CD4-positive, alpha-beta T cell (primary cell): Measurements from ENCODE around the gene KRT2. TPM values are rescaled to one million over a fixed set of nuclear protein-coding genes. Genes with fewer than 3 reads are reported as not detected.
A peak's percentile ranks its signal among the peaks of the same experiment; 100 is the strongest.

ENCODE experiments used
- ATAC-seq: fragments of 200-7000 bp; cut with Tn5 transposase; one replicate; pipeline ENCODE4 v1.10.0; 2022; ENCODE audit warnings: mild to moderate bottlenecking; ENCODE audit not compliant: poor library complexity
- CTCF ChIA-PET: fragments of 350-600 bp; sonication (Branson Sonifier 250); formaldehyde crosslinking; loops from one replicate; lab custom pipeline; 2021; ENCODE audit warnings: antibody characterized with exemption, inconsistent platforms; lab: Charles Lee
- POLR2A ChIA-PET: fragments of 350-600 bp; sonication (Branson Sonifier 250); formaldehyde crosslinking; loops from one replicate; lab custom pipeline; 2021; ENCODE audit warnings: antibody characterized with exemption, inconsistent platforms; lab: Charles Lee
- DNase-seq, 14 experiments: peaks; one replicate each; pipeline ENCODE4 v3.0.0-alpha.2; 2013 to 2020; ENCODE audit warnings: mixed read lengths in 2 of 14
- H3K27ac ChIP-seq, 2 donors: one replicate each; pipeline versions ENCODE4 v1.5.1 to v1.7.0; 2013; ENCODE audit warnings: low read length in 2 of 2, low read depth in 1 of 2, mild to moderate bottlenecking in 1 of 2
- H3K27me3 ChIP-seq, 2 experiments: 1 replicate in 1 of 2; 2 replicates in 1 of 2; pipeline versions ENCODE4 v1.6.1 to v1.7.0; 2013; ENCODE audit warnings: low read length in 2 of 2, control low read depth in 1 of 2, mild to moderate bottlenecking in 1 of 2, moderate library complexity in 1 of 2; ENCODE audit not compliant: insufficient read depth in 2 of 2, control insufficient read depth in 1 of 2
- H3K36me3 ChIP-seq: one replicate; pipeline ENCODE4 v1.6.1; 2013; ENCODE audit warnings: low read length, control low read depth; ENCODE audit not compliant: insufficient read depth
- H3K4me1 ChIP-seq: one replicate; pipeline ENCODE4 v1.6.1; 2013; ENCODE audit warnings: low read length, control low read depth; ENCODE audit not compliant: insufficient read depth
- H3K4me3 ChIP-seq: one replicate; pipeline ENCODE4 v1.5.1; 2013; ENCODE audit warnings: mild to moderate bottlenecking, low read length, moderate library complexity
- H3K9me3 ChIP-seq, 2 experiments: 1 replicate in 1 of 2; 2 replicates in 1 of 2; pipeline versions ENCODE4 v1.6.1 to v1.7.0; 2013; ENCODE audit warnings: low read length in 2 of 2, mild to moderate bottlenecking in 2 of 2, control low read depth in 1 of 2, moderate library complexity in 1 of 2; ENCODE audit not compliant: control insufficient read depth in 1 of 2, insufficient read depth in 1 of 2
- H3K27ac Mint-ChIP-seq: one replicate; pipeline ENCODE4 v1.8.0; 2020; ENCODE audit warnings: mixed read lengths
- H3K27me3 Mint-ChIP-seq: one replicate; pipeline ENCODE4 v1.8.0; 2021; ENCODE audit warnings: mixed read lengths
- H3K36me3 Mint-ChIP-seq: one replicate; pipeline ENCODE4 v1.8.0; 2021; ENCODE audit warnings: low read depth, mixed read lengths
- H3K4me1 Mint-ChIP-seq: one replicate; pipeline ENCODE4 v1.8.0; 2021; ENCODE audit warnings: low read depth, mixed read lengths
- H3K4me3 Mint-ChIP-seq: one replicate; pipeline ENCODE4 v1.8.0; 2020; ENCODE audit warnings: mild to moderate bottlenecking, mixed read lengths
- H3K9me3 Mint-ChIP-seq: one replicate; pipeline ENCODE4 v1.8.0; 2020; ENCODE audit warnings: mixed read lengths
- intact Hi-C, 2 experiments: fragments of 100-400 bp; cut with DNase I in 1 of 2; cut with micrococcal nuclease in 1 of 2; formaldehyde crosslinking; loops; one replicate each; pipeline versions ENCODE4 v1.15.1 to v1.9.0; 2023 to 2025; cut with DNase I, micrococcal nuclease
- total RNA-seq, 174 experiments: library from RNA in 2 of 174; stranded (reverse) in 2 of 174; gene quantifications; one replicate each; pipeline ENCODE4 v1.2.3 and lab custom pipeline; 2021 to 2026
- TF ChIP-seq, protein P1 (sequence below): fragments of 200-600 bp; IDR thresholded peaks from one replicate; pipeline ENCODE4 v1.8.0; 2022; ENCODE audit warnings: antibody characterized with exemption, mild to moderate bottlenecking

The KRT2 gene
- total RNA-seq, 2 experiments from 2014 or later = 1.7 to 2.1 TPM

DNA sequence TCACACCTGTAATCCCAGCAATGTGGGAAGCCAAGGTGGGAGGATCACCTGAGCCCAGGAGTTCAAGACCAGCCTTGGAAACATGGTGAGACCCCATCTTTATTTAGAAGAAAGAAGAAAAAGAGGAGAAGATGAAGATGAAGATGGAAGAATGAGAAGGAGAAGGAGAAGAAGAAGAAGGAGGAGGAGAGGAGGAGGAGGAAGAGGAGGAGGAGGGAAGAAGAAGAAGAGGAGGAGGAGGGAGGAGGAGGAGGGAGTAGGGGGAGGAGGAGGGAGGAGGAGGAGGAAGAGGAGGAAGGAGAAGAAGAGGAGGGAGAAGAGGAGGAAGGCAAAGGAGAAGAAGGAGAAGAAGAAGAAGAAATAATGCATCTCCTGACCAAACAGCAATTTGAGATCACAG, 37.2 kb upstream of the KRT2 start:
- Histone ChIP-seq H3K36me3 (no peaks in the 10 kb centered on the region), H3K9me3 (no peaks in the 10 kb centered on the region), H3K27ac (no peak overlapping the region), H3K4me3 (no peak overlapping the region), H3K4me1 (peaks cover 32% of the 10 kb centered on the region), H3K27me3 (no peaks in the 10 kb centered on the region)
- ChIA-PET CTCF (interaction anchor here (1.0 kb wide), 1 partner anchor 190 kb away, joined by 4 read pairs; no protein-coding TSS in a partner anchor), POLR2A (interaction anchor here (1.0 to 2.8 kb wide), 3 partner anchors 7 to 90 kb away, joined by 3 to 17 read pairs (median 16); no protein-coding TSS in a partner anchor)
- TF ChIP-seq, protein P1, sequence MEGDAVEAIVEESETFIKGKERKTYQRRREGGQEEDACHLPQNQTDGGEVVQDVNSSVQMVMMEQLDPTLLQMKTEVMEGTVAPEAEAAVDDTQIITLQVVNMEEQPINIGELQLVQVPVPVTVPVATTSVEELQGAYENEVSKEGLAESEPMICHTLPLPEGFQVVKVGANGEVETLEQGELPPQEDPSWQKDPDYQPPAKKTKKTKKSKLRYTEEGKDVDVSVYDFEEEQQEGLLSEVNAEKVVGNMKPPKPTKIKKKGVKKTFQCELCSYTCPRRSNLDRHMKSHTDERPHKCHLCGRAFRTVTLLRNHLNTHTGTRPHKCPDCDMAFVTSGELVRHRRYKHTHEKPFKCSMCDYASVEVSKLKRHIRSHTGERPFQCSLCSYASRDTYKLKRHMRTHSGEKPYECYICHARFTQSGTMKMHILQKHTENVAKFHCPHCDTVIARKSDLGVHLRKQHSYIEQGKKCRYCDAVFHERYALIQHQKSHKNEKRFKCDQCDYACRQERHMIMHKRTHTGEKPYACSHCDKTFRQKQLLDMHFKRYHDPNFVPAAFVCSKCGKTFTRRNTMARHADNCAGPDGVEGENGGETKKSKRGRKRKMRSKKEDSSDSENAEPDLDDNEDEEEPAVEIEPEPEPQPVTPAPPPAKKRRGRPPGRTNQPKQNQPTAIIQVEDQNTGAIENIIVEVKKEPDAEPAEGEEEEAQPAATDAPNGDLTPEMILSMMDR = no peak
- no peak overlapping the region for H3K4me3 Mint-ChIP-seq
- H3K27me3 Mint-ChIP-seq = no peaks in the 10 kb centered on the region
- intact Hi-C loops = loop anchor here in 1 of 2 experiments (10.0 kb wide), 1 partner anchor 186 kb away; no protein-coding TSS in a partner anchor
- DNase-seq (no peak), ATAC-seq (no peak)
- H3K9me3 Mint-ChIP-seq = no peaks in the 10 kb centered on the region
- H3K36me3 Mint-ChIP-seq = no peaks in the 10 kb centered on the region
- H3K27ac Mint-ChIP-seq = peak overlapping the region; percentile 87
- H3K4me1 Mint-ChIP-seq = peaks cover 69% of the 10 kb centered on the region

GRCh38 chr12:52688481-52688880, 36.5 kb upstream of the KRT2 start:
- H3K27me3 Mint-ChIP-seq = no peaks in the 10 kb centered on the region
- Histone ChIP-seq H3K27me3 (no peaks in the 10 kb centered on the region), H3K4me3 (no peak overlapping the region), H3K36me3 (no peaks in the 10 kb centered on the region), H3K4me1 (peaks cover 32% of the 10 kb centered on the region), H3K9me3 (no peaks in the 10 kb centered on the region), H3K27ac (no peak overlapping the region)
- ATAC-seq (no peak), DNase-seq (no peak)
- intact Hi-C loops = loop anchor here in 1 of 2 experiments (10.0 kb wide), 1 partner anchor 186 kb away; no protein-coding TSS in a partner anchor
- ChIA-PET POLR2A (no interaction called here), CTCF (no interaction called here)
- TF ChIP-seq, protein P1 = no peak
- H3K4me1 Mint-ChIP-seq = peaks cover 77% of the 10 kb centered on the region
- H3K9me3 Mint-ChIP-seq = no peaks in the 10 kb centered on the region
- H3K36me3 Mint-ChIP-seq = no peaks in the 10 kb centered on the region
- peak overlapping the region; percentile 87 for H3K27ac Mint-ChIP-seq
- no peak overlapping the region for H3K4me3 Mint-ChIP-seq

- no peaks in the 10 kb centered on the region for H3K36me3 ChIP-seq
These were observed 35.7 kb upstream of the KRT2 start for GRCh38 chr12:52687497-52688385.

More at GRCh38 chr12:52687497-52688385, 35.7 kb upstream of the KRT2 start:
- intact Hi-C loops = loop anchor here in 1 of 2 experiments (10.0 kb wide), 1 partner anchor 187 kb away; no protein-coding TSS in a partner anchor
- Histone ChIP-seq H3K9me3 (no peaks in the 10 kb centered on the region), H3K4me1 (peaks cover 32% of the 10 kb centered on the region), H3K27ac (no peak overlapping the region), H3K27me3 (no peaks in the 10 kb centered on the region), H3K4me3 (no peak overlapping the region)
- DNase-seq (no peak), ATAC-seq (no peak)
- TF ChIP-seq, protein P1 = no peak
- Mint-ChIP-seq H3K4me3 (no peak overlapping the region), H3K9me3 (no peaks in the 10 kb centered on the region), H3K27ac (peak overlapping the region; percentile 26), H3K36me3 (no peaks in the 10 kb centered on the region), H3K27me3 (no peaks in the 10 kb centered on the region), H3K4me1 (peaks cover 78% of the 10 kb centered on the region)
- CTCF ChIA-PET = no interaction called here
- POLR2A ChIA-PET = no interaction called here
